ENCODE measurements around the gene ARRDC3.

Gene ARRDC3

GRCh38 chr5:91318724-91319123 is 64.4 kb downstream of the ARRDC3 start:
- H3K4me3 Mint-ChIP-seq = no peak overlapping the region
- peaks cover 15% of the 10 kb centered on the region for H3K4me1 Mint-ChIP-seq
- no peak for TF ChIP-seq CTCF (IDR thresholded peaks at IDR 0.05)

More at GRCh38 chr5:91318724-91319123, 64.4 kb downstream of the ARRDC3 start:
- peaks cover 4% of the 10 kb centered on the region for H3K27me3 Mint-ChIP-seq (ENCODE audit: low read depth, poor library complexity)
- DNase-seq = no peak
- H3K27ac Mint-ChIP-seq = no peak overlapping the region
- H3K9me3 Mint-ChIP-seq = no peaks in the 10 kb centered on the region
- no peaks in the 10 kb centered on the region for H3K36me3 Mint-ChIP-seq (ENCODE audit: low read depth)

Measured in nephron progenitor cell (in vitro differentiated cells).